Testis (tissue), 2 donors: ENCODE measurements around the gene SARM1.

ENCODE experiments used
- POLR2A ChIP-seq: fragments of 450-650 bp; IDR thresholded peaks from one replicate; pipeline ENCODE4 v1.6.1; 2017; ENCODE audit warnings: antibody characterized with exemption, mild to moderate bottlenecking, moderate library complexity
- TF ChIP-seq, protein P1 (sequence below), 3 experiments: fragments of 450-650 bp in 2 of 3; fragments of 200-600 bp in 1 of 3; sonication (generic) in 1 of 3; IDR thresholded peaks; one replicate each; pipeline ENCODE4 v1.5.1; 2016 to 2019; ENCODE audit warnings: antibody characterized with exemption in 3 of 3, mild to moderate bottlenecking in 2 of 3, moderate library complexity in 1 of 3

DNA sequence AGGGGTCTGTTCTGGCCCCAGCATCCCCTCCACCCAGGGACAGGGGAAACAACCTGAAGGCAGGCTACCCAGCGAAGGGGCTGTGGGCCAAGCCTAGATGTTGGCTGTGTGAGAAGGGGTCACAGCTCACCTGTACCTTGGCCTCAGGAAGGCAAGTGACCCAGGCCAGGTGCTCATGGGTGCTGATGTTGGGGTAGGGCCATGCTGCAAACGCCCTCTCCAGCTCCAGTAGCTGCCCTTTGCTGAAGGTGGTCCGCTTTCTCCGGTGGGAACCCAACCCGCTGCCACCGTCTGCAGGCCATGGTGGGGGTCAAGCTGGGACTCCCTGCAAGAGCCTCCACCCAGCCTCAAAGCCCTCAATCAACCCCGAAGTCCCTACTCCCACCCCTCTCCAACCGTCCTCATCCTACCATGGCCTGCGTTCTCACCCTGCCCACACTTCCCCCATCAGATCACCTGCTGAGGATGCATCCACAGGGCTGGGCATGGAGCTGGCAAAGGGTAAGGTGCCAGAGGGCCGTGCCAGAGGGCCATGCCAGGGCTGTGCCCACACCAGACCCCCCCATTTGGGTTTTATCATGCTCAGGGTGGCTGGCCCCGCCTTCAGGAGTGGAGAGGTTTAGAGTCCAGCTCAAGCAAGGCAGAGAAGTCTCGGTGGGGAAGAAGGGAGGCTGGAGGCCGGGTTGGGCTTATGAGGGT, 6.7 kb upstream of the SARM1 start, which contains the start of gene SEBOX:
- TF ChIP-seq, protein P1, sequence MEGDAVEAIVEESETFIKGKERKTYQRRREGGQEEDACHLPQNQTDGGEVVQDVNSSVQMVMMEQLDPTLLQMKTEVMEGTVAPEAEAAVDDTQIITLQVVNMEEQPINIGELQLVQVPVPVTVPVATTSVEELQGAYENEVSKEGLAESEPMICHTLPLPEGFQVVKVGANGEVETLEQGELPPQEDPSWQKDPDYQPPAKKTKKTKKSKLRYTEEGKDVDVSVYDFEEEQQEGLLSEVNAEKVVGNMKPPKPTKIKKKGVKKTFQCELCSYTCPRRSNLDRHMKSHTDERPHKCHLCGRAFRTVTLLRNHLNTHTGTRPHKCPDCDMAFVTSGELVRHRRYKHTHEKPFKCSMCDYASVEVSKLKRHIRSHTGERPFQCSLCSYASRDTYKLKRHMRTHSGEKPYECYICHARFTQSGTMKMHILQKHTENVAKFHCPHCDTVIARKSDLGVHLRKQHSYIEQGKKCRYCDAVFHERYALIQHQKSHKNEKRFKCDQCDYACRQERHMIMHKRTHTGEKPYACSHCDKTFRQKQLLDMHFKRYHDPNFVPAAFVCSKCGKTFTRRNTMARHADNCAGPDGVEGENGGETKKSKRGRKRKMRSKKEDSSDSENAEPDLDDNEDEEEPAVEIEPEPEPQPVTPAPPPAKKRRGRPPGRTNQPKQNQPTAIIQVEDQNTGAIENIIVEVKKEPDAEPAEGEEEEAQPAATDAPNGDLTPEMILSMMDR (IDR thresholded peaks at IDR 0.05): no peak
- TF ChIP-seq POLR2A: no peak
